C4-2B (cell line): Measurements from ENCODE around the gene GNGT2.

Experiments
- CTCF ChIP-seq: fragments of 450-650 bp; conservative IDR thresholded peaks from 2 replicates; pipeline ENCODE4 v1.5.1; 2017; ENCODE audit warnings: mild to moderate bottlenecking
- ZFX ChIP-seq: fragments of 450-650 bp; IDR thresholded peaks from 2 replicates; pipeline ENCODE4 v1.6.1; 2017

GRCh38 chr17:49191409-49191916 lies 18.9 kb downstream of the GNGT2 start:
- TF ChIP-seq CTCF: no peak
- no peak for TF ChIP-seq ZFX
